Measurements from ENCODE around the gene RALY. TPM values are rescaled to one million over a fixed set of nuclear protein-coding genes. Genes with fewer than 3 reads are reported as not detected.

The RALY gene
- total RNA-seq = 105 TPM
- long read RNA-seq, full-length matches to known transcripts = 354 of 404 reads
- long read RNA-seq, partial matches to known transcripts = 14 of 404 reads
- long read RNA-seq, other reads (novel, unspliced or antisense) = 36 of 404 reads

DNA sequence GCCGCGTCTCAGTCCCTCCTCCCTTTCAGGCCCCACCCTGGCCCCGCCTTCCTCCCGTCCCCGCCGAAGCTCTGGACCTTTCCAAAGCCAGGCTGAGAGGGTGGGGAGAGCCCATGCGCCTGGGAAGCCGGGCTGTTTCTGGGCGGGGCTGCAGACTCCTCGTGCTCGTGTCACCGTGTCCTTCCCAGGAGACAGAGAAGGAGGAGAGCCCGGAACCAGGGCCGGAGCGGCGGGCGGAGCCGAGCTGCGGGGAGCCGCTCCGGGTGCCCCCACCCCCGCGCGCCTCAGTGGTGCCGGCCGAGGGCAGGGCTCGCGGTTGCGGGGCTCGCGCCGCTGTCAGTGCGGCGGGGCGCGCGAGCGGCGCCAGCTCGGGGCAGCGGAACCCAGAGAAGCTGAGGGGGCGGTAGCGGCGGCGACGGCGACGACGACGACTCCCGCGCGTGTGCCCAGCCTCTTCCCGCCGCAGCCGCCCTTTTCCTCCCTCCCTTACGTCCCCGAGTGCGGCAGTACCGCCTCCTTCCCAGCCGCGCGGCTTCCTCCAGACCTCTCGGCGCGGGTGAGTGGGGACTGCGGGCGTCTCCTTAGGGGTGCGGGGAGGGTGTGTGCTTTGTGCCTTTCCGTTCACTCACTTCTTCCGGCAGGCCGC lies at the start of gene RALY:
Gene RALY (plus strand): TSS at position 336 of the 646 bp plus-strand sequence. CDS start 78,164 bp downstream, outside the sequence.
- DNase-seq (peak; percentile 99), ATAC-seq (ENCODE audit: poor library complexity) (peak; percentile 93)
- intact Hi-C loops (cut with DNase I) = loop anchor here (2.0 kb wide), 1 partner anchor 75 kb away; no protein-coding TSS in a partner anchor

DNA sequence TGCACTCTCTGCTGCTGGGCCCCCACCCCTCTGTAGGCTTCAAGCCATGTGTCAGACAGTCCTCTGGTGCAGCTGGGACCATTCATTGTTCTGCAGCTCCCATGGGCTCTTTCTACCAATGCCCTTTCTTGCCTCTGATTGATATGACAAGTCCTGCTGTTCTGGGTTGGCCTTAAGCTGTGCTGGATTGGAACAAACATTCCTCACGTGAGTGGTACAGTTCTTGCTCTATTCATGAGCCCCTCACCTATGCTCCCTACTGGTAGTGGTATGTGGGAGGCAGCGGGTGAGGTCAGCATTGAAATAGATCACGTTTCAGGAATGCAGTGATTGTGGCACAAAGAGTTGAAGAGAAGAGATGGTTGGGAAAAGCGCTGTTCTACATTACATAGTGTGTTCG lies 48.8 kb upstream of the RALY start:
- intact Hi-C loops (cut with DNase I) = no loop called here
- DNase-seq (no peak), ATAC-seq (ENCODE audit: poor library complexity) (no peak)

DNA sequence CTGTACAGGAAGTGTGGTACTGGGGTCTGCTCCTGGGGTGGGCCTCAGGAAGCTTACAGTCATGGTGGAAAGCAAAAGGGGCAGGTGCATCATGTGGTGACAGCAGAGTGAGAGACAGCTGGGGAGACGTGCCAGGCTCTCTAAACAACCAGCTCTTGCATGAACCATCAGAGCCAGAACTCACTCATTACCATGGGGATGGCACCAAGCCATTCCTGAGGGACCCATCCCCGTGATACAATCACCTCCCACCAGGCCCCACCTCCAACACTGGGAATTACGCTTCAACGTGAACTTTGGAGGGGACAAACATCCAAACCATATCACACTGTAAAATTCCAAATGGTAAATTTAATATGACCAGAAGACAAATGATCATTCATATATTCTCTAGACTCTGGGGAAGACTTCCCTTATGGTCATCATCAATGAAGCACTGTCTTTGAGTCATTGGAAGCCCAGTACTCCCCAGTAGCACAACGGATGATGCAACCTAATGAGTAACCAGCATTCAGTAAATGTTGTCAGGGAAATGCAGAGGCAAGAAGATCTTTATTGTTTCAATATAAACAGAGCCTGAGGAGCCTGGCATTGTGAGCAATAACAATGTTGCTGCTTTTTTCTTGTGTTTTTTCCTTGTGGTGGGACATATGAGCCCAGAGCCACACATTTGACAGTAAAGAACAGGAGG lies 48.2 kb upstream of the RALY start:
- intact Hi-C loops (cut with DNase I) = no loop called here
- ATAC-seq (ENCODE audit: poor library complexity) = no peak
- DNase-seq = no peak

DNA sequence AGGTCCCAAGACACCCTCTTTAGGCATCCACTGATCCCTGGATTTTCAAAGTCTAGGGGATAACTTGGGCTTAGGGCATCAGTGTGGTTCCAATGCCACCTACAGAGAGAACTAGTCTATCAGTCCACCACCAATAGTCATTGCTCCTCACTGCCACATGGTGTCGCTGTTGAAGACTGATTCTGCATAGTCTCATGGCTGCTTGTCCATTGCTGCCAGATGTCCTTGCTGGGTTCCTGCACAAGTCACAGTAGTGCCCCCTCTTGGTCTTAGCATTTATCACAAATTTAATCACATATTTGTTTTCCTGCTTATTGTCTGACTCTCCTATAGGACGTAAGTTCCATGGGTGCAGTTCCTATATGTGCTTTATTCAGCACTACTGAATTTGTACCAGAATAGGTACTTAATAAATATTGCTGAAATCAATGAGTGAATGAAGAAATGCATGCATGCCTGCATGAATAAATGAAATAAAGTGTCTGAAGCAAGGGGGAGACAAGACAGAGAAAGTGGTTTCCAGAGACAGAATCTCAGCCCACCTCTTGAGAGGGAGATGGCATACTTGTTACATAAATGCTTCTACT lies 45.9 kb upstream of the RALY start:
- DNase-seq (no peak), ATAC-seq (ENCODE audit: poor library complexity) (no peak)
- intact Hi-C loops (cut with DNase I) = no loop called here

DNA sequence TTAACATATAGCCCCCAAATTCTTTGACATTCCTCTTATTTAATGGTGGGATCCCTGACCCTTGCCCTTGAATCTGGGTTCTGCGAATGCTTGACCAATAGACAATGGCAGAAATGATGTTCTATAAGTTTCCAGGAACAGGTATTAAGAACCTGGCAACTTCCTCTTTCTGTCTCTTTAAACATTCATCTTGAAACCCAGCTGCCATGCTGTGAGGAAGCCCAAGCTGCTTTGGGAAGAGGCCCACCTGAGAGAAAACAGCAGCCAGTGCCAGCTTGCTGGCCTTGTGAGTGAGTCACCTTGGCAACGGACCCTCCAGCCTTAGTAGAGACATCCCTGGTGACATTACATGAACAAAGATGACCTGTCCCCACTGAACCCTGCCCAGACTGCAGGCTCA lies 45.2 kb upstream of the RALY start:
- intact Hi-C loops (cut with DNase I) = no loop called here
- DNase-seq (no peak), ATAC-seq (ENCODE audit: poor library complexity) (no peak)

DNA sequence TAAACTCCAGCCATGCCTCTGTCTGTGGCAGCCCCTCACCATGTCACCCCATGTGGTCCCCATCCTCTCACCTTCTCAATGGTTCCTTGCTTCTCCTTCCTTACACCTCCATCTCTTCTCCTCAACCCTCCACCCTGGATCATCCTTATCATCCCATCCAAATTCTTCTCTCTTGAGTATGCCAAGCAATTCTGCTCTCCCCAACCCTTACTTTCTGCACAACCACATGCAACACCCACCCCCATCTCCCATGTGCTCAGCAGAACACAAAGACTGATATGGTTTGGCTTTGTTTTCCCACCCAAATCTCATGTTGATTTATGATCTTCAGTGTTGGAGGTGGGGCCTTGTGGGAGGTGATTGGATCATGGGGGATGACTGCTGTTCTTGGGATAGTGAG lies 42.5 kb upstream of the RALY start:
- no peak for ATAC-seq (ENCODE audit: poor library complexity)
- intact Hi-C loops (cut with DNase I) = no loop called here
- no peak for DNase-seq

DNA sequence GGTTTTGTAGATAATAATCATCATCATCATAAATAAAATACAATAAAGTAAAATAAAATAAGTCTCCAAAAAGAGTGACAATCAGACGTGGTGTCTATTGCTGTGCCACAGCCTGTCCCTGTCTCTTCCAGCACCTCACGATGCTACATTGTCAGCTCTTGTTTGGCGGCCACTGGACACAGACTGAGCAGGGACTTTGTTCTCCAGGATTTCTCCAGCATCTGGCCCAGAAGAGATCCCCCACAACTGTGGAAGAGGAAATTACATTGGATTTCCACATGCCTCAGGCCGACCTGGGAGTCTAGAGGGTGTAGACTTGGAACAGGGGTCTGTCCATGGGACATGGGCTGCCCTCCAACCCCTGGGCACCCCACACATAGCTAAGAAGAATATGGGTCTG lies 39.2 kb upstream of the RALY start:
- intact Hi-C loops (cut with DNase I) = no loop called here
- ATAC-seq (ENCODE audit: poor library complexity) (no peak), DNase-seq (no peak)

DNA sequence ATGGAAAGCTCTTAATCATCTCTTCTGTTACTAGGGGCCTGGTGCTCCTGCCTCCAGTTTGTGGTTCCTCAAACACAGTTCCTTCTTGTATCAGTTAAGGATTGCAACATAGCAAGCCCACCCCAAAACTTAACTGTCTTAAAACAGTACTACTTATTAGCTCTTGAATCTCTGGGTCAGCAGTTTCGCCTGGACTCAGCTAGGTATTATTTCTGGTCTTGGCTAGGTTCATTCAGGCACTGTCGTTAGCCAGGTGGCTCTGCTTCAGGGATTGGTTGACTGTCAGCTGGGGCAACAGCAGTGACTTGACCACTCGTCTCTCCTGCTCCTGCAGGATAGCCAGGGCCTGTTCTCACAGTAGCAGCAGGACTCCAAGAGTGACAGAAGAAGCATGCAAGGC lies 30.0 kb upstream of the RALY start:
- DNase-seq = no peak
- intact Hi-C loops (cut with DNase I) = no loop called here
- ATAC-seq (ENCODE audit: poor library complexity) = no peak

DNA sequence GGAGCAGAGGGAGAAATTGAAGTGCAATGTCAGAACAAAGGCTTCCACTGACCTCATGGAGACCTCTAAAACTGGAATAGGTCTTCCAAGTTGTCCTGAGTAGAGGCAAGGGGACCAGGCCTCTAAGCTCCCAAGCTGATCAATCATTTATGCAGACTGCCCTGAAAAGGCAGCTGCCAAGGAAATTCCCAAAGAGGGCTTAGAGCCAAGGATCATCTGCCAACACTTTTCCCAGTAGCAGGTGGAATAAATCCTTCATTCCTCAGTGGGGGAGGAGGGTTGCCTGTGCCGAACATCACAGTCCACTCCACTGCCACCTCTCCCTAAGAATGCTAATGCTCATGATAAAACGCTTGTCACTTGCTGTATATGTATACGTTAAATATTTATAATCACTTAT lies 29.3 kb upstream of the RALY start:
- intact Hi-C loops (cut with DNase I) = no loop called here
- DNase-seq (no peak), ATAC-seq (ENCODE audit: poor library complexity) (no peak)

DNA sequence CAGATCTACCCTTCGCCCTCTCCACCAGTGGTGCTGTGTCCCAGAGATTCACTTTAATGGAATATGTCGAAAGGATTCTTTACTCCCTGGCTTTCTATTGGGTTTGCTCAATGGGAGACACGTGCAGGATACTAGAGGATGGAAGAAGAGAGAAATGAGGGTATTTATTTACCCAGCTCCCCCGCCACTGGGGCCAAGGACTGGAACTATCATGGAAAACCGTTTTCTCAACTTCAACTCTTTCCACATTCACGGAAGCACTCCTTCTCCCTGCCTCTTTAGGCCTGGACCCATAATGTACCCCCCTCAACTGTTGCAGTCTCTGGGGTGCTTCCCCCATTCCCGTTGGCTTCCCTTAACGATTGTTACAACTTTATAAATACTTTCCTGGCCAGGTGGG lies 26.6 kb upstream of the RALY start:
- intact Hi-C loops (cut with DNase I) = no loop called here
- DNase-seq (no peak), ATAC-seq (ENCODE audit: poor library complexity) (no peak)

DNA sequence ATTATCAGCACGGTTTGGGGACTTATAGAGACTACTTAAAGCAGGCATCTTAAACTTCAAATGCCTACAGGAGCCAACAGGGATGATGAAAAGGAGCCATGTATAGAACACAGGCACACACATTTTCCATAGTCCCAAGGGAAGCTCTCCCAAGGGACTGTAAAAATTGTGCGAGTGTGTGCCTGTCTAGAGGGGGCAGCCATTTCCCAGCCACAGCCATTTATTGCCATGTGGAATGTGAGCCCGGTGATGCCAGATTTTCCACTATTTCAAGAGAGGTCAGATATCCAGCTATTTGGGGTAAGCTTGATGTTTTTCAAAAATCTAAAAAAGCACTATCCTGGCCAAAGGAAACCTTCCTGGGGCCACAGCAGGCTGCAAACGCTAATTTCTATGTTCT lies 24.1 kb upstream of the RALY start:
- ATAC-seq (ENCODE audit: poor library complexity) = no peak
- intact Hi-C loops (cut with DNase I) = no loop called here
- DNase-seq = no peak

DNA sequence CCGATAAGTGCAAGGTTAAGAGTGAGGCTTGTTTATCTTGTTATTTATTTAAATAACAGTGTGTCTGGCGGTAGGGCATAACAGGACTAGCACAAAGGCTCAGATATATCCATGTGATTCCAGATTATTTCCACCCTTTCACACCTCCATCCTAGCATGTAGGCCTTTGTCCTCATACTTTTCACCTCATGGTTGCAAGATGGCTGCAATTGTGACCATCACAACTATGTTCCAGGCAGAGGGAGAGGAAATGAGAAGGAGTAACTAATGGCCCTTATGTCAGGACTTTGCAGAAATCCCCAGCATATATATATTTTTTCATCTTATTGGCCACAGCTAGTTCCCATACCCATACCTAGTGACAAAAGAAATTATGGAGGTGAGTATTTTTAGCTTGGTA lies 23.5 kb upstream of the RALY start:
- intact Hi-C loops (cut with DNase I) = no loop called here
- DNase-seq (no peak), ATAC-seq (ENCODE audit: poor library complexity) (no peak)

DNA sequence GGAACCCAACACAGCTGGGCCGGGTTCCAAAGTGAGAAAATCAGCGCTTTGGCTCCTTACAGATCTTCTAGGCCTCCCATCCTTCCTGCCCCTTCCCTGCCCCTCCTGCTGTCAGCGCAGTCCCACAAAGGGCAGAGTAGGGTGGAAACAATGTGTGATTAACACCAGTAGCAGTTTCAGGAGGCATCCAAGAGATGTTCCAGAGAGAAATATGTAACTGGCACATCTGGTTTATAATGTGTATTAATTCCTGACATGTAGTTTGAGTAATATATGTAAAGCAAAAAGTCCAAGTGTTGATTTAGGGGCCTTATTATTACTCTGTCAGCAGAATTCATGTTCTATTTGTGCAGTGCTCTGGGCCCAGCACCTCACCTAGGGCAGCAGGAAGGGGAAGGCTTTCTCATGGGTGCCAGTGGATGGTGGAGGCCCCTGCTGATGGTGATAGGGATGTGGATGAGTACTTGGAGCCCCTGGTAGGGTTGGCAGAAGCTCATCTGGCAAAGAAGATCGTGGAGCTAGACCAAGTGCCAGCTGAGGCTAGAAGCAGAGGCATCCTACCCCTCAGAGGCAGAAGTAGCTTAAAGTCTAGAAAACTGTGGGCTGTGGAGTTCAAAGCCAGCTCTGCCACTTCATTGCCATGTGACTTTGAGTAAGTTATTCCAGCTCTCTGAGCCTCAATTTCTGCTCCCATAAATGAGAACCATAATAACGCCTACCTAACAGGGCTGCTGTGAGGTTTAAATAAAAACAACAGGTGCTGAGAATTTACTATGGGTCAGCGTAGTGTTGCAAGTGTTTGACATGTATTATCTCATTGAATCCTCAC lies 22.4 kb upstream of the RALY start:
- intact Hi-C loops (cut with DNase I) = no loop called here
- no peak for ATAC-seq (ENCODE audit: poor library complexity)
- no peak for DNase-seq

DNA sequence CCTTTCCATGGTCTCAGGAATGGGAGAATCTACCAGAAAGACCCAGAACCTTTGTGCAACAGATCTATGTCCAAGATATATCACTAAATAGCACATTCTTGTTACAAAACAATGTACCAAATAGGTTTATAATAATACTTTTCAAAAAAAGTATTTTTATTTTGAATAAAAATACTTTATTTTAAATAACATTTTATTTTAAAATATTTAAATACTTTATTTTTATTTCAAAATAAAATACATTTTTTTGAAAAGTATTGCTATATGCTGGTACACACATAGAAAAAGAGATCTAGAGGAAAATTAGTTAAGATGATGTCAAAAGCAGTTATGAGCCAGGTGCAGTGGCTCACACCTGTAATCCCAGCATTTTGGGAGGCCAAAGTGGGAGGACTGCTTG lies 16.8 kb upstream of the RALY start:
- intact Hi-C loops (cut with DNase I) = no loop called here
- DNase-seq (no peak), ATAC-seq (ENCODE audit: poor library complexity) (no peak)

DNA sequence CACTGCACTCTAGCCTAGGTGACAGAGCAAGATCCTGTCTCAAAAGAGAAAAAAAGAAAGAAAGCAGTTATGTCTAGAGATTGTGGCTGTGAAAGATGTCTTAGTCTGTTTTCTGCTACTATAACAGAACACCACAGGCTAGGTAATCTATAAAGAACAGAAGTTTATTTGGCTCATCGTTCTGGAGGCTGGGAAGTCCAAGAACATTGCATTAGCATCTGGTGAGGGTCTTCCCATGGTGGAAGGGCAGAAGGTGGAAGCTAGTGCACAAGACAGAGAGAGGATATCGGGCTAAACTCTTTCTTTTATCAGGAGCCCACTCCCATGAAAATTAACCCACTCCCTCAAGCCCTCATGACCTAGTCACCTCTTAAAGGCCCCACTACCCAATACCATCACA lies 16.2 kb upstream of the RALY start:
- intact Hi-C loops (cut with DNase I) = no loop called here
- DNase-seq (no peak), ATAC-seq (ENCODE audit: poor library complexity) (no peak)

DNA sequence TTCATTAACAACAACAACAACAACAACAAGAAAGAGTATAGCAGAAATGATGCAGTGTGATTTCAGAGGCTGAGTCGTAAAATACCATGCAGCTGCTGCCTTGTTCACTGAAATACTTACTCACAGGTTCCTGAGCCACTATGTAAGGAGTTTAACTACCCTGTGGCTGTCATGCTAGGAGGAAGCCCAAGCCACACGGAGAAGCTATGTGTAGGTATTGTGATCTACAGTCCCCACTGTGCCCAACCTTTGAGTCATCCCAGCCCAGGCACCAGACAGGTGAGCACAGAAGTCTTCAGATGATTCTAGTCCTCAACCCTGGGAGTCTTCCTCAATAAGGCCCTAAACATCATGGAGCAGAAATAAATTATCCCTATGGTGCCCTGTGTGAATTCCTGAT lies 14.6 kb upstream of the RALY start:
- DNase-seq (no peak), ATAC-seq (ENCODE audit: poor library complexity) (no peak)
- intact Hi-C loops (cut with DNase I) = no loop called here

DNA sequence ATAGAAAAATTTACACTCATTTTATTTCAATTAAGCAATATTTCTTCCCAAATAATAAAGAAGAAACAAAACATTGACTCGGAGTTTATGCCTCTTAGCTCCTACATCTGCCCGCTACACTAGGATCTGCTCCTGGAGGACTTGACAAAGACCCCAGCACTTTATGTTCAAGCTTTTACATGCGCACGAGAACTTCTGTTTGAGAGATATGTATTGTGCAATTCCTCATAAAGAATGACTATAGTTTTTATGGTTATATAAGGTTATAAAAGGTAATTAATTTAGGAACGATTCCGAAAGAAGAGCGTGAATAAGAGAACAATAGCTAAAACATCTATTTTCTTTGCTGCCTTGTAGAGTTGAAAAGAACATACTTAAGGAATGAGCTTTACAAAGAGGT lies 12.4 kb upstream of the RALY start:
- no peak for DNase-seq
- intact Hi-C loops (cut with DNase I) = no loop called here
- ATAC-seq (ENCODE audit: poor library complexity) = no peak

DNA sequence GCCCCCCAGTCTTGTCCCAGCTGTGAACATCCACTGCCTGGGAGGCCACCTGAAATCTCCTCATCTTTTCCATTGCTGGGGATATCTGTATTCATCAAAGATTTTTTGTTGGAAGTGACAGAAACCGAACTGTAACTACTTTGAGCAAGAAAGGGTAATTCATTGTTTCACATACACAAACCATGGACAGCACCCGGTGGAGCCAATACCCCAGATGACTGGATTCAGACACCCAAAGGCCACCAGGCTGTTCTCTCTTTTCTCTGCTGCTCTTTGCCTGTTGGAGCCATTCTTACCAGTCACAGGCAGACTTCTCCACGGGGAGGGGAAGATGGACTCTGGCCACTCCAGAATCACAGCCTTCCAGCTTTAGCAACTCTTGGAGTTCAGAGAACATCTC lies 11.7 kb upstream of the RALY start:
- no peak for DNase-seq
- intact Hi-C loops (cut with DNase I) = no loop called here

DNA sequence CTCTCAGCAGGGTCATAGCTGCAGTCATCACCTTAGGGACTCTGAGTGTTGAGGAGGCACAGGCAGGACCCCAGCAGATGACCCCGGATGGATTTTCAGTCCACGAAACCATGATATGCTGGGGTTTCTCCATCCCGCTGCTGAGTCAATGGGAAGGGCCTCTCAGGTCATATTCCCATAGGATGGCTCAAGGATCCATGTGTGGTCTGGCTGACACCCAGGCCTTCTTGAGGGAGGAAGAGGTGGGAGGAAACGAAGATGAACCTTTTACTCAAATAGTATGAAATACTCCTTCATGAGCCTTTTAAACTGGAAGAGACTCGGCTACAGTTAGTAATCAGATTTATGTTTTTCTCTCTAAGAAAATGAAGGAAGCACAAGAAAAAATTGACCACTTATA lies 10.3 kb upstream of the RALY start:
- intact Hi-C loops (cut with DNase I) = no loop called here
- ATAC-seq (ENCODE audit: poor library complexity) (no peak), DNase-seq (no peak)

More for the DNA sequence above, 11.7 kb upstream of the RALY start:
- no peak for ATAC-seq (ENCODE audit: poor library complexity)

Measured in Right ventricle myocardium superior (tissue), 1 donor.